Activated naive CD8-positive, alpha-beta T cell treated with anti-CD3 and anti-CD28 coated beads, Interleukin-2, amount 50 U/mL, for 24 hours (primary cell): ENCODE data around the gene SOCS1.

Experiments used
- ATAC-seq: fragments of 150-1000 bp; cut with Tn5 transposase; one replicate; pipeline ENCODE4 v1.10.0; 2021
- DNase-seq: peaks from one replicate; pipeline ENCODE4 v3.0.0; 2021
- H3K27ac Mint-ChIP-seq: one replicate; pipeline ENCODE4 v1.8.0; 2021; ENCODE audit warnings: mild to moderate bottlenecking, mixed read lengths
- H3K27me3 Mint-ChIP-seq: one replicate; pipeline ENCODE4 v1.8.0; 2021; ENCODE audit warnings: mixed read lengths
- H3K36me3 Mint-ChIP-seq: one replicate; pipeline ENCODE4 v1.8.0; 2021; ENCODE audit warnings: low read depth, mixed read lengths
- H3K4me1 Mint-ChIP-seq: one replicate; pipeline ENCODE4 v1.8.0; 2021; ENCODE audit warnings: mixed read lengths
- H3K4me3 Mint-ChIP-seq: one replicate; pipeline ENCODE4 v1.8.0; 2021; ENCODE audit warnings: mild to moderate bottlenecking, moderate library complexity, mixed read lengths
- H3K9me3 Mint-ChIP-seq: one replicate; pipeline ENCODE4 v1.8.0; 2021; ENCODE audit warnings: mixed read lengths

The SOCS1 gene

DNA sequence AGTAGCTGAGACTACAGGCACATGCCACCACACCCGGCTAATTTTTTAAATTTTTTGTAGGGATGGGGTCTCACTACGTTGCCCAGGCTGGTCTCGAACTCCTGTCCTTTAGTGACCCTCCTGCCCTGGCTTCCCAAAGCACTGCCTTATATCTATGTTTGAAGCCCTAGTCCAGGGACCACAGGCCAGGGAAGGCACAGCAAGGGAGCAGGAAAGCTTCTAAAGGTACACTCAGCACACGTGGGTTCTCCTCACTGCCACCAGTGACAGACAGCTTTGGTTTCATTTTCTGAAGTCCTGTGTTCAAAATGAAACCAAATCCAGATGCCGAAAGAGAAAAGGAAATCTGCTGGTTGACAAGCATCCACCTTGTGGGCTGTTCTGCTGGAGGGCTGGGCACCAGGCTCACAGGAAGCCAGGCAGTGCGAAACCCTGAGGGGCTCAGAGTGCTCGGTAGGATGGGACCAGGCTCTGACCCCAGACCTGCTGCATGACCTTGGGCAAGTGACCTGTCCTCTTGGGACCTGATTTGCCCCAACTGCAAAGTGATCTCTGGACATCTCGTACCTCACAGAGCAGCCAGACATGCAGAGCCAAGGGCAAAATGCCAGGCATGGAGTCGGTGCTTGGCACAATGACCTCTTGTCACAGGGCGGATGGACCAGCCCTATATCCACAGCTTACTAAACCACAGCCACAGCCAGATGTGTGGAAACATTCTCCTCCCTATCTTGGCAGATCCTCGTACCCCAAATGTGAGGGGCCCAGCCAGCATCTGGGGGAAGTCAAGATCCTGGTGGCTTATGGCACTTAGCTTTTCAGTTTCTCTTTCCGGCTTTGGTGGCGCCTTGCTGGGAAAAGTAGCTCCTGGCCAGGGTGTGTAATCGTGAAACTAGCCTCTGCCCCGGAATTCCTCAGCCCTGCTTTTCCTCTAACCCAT, 2.8 kb upstream of the SOCS1 start:
- Mint-ChIP-seq H3K27ac (peak overlapping the region; percentile 79), H3K4me3 (peak overlapping the region; percentile 52), H3K9me3 (no peaks in the 10 kb centered on the region), H3K4me1 (peaks cover 46% of the 10 kb centered on the region), H3K27me3 (peaks cover 4% of the 10 kb centered on the region), H3K36me3 (peaks cover 9% of the 10 kb centered on the region)
- ATAC-seq (peak; percentile 5), DNase-seq (no peak)

DNA sequence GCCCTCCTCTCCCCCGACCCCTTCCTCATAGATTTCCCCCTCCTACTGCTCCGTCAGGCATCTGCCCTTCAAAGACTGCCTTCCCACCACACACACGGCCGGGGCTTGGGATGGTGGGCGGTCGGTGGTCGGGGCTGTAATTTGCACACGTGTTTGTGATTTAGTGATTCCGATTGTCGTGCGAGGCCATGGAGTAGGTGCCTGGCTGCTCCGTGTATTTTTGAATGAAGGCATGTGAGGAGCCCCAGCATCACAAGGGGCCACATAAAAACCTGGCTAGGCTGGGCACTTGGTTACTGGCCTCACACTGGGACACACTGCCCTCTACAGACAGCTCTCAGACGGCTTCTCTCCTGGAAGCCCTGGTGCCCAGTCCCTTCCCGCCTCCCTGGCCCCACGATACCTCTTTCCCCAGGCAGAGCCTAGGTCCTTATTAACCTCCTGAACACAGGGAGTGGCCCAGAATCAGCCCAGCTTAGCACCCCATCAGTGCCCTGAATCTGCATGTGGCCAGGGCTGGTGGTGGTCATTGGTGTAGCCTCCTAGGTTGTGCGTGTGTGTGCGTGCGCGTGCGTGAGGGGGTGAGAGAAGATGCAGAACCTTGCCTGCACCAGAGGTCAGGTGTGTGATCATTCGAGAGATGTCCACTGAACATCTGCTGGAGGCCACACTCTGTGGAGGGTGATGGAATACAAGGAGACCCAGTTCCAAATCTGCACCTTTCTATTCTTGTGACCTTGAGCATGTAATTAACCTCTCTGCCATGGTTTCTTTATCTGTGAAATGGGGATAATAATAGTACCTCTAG, 1.3 kb upstream of the SOCS1 start:
- peak overlapping the region; percentile 96 for H3K4me3 Mint-ChIP-seq
- peaks cover 3% of the 10 kb centered on the region for H3K27me3 Mint-ChIP-seq
- peaks cover 24% of the 10 kb centered on the region for H3K36me3 Mint-ChIP-seq
- H3K4me1 Mint-ChIP-seq = peaks cover 45% of the 10 kb centered on the region
- peak overlapping the region; percentile 90 for H3K27ac Mint-ChIP-seq
- H3K9me3 Mint-ChIP-seq = no peaks in the 10 kb centered on the region
- peak; percentile 12 for ATAC-seq
- peak; percentile 72 for DNase-seq

DNA sequence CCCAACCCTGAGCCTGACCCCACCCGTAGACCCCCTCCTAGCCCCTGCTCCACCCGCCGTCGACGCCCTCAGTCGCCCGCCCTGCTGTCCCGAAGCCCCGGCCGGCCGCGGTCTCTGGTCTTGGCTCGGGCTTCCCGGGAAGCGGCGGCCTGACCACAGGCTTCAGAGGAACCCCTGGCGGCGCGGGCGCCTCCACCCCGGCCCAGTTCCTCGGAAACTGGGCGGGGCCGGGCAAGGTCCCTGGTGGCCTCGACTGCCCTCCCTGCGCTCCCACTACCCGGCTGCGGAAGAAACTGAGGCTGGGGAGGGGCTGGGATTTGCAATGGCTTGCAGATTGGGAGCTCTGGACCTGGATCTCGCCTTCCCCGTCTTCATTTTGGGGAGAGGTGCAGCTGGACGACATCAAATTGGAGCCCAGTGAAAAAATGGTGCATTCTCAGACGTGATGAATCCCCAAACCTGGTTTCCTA, 692 bp upstream of the SOCS1 start:
- Mint-ChIP-seq H3K9me3 (no peaks in the 10 kb centered on the region), H3K36me3 (peaks cover 31% of the 10 kb centered on the region), H3K4me3 (peak overlapping the region; percentile 96), H3K4me1 (peaks cover 50% of the 10 kb centered on the region), H3K27ac (peak overlapping the region; percentile 90), H3K27me3 (peaks cover 5% of the 10 kb centered on the region)
- ATAC-seq (no peak), DNase-seq (peak; percentile 61)

DNA sequence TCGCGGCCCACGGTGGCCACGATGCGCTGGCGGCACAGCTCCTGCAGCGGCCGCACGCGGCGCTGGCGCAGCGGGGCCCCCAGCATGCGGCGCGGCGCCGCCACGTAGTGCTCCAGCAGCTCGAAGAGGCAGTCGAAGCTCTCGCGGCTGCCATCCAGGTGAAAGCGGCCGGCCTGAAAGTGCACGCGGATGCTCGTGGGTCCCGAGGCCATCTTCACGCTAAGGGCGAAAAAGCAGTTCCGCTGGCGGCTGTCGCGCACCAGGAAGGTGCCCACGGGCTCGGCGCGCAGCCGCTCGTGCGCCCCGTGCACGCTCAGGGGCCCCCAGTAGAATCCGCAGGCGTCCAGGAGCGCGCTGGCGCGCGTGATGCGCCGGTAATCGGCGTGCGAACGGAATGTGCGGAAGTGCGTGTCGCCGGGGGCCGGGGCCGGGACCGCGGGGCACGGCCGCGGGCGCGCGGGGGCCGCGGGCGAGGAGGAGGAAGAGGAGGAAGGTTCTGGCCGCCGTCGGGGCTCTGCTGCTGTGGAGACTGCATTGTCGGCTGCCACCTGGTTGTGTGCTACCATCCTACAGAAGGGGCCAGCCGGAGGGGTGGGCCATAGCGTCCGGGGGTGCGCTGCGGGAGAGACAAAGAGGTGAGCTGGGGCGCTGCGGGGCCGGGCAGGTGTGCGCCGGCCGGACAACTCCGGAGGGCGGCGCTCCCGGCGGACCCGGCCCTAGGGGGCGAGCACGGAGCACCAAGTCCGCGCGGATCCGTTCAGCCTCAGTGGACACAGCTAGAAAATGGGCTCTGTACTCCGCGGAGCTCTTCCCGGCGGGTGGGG, 879 bp downstream of the SOCS1 start:
- DNase-seq = peak; percentile 55
- peaks cover 2% of the 10 kb centered on the region for H3K27me3 Mint-ChIP-seq

DNA sequence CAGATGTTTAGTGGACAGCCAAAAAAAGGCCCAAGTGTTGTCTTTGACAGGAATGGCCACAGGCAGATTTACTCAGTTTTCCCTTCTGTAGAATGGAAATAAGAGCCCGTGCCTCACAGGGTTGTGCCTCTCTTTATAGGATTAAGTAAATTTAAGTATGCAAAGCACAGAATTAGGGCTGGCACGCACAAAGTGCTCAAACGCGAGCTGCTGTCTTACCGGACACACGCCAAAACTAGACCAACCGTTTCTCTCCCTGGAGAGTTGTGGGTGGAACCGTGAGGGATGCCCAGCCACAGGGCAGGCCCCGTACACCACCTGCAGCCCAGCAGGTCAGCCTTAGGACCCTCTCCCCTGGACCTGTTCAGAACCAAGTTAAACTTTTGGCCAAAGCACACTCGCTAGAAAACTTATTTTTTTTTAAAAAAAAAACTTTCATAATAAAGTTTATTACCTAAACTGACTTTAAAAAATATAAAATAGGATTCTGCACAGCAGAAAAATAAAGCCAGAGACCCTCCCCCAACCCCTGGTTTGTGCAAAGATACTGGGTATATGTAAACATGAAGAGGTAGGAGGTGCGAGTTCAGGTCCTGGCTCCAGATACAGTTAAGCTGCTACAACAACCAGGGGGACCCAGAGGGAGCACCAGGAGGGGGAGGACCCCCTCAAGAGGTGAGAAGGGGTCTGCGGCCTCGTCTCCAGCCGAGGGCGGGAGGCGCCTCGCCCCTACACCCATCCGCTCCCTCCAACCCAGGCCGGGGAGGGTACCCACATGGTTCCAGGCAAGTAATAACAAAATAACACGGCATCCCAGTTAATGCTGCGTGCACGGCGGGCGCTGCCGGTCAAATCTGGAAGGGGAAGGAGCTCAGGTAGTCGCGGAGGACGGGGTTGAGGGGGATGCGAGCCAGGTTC, 1.8 kb downstream of the SOCS1 start:
- Mint-ChIP-seq H3K27ac (peak overlapping the region; percentile 97), H3K4me3 (peak overlapping the region; percentile 94)

More for the DNA sequence above, 879 bp downstream of the SOCS1 start:
- peak overlapping the region; percentile 94 for H3K4me3 Mint-ChIP-seq
- peak overlapping the region; percentile 97 for H3K27ac Mint-ChIP-seq
- no peaks in the 10 kb centered on the region for H3K9me3 Mint-ChIP-seq
- H3K4me1 Mint-ChIP-seq = peaks cover 61% of the 10 kb centered on the region
- H3K36me3 Mint-ChIP-seq = peaks cover 37% of the 10 kb centered on the region
- ATAC-seq = no peak

DNA sequence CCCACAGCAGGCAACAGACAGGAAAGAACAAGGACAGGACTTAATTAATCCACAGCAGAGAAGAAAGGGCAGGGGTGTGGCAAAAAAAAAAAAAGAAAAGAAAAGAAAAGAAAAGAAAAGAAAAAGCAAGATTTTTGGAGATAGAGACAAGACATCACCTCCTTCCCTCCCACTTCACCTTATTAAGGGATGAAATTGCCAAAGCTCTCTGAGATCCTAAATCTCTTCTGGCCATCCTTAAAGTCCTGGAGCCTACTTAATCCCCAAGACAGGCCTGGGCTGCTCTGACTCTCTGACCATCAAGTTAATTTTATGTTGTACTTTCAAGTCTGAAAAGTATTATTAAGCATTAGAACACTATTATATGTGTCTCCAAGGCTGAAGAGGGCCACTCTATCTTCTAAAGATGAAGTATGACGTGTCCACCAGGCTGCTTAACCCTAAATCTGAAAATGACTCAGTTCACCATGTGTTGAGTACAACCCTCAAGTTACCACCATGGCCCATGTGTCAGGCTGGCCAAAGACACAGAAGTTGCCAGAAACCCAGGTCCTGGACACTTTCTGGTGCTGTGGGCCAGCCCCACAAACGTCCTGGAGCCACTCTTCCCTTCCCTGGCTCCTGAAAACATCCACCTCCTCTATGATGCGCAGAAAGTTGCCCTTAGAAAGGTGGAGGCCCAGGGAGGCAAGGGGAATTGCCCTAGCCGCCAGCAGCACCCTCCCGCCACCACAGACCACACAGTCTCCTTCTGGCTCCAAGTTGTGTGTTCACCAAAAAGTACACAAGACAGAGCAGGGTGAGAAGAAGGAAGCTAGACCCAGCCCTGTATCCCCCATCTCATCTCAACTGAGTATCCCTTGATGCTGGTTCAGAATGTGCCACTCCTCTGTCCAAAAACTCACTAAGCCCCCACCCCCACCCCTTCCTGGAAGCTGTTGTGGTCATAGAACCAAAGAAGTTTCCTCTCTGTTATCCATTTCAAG, 2.7 kb downstream of the SOCS1 start:
- Mint-ChIP-seq H3K36me3 (peaks cover 42% of the 10 kb centered on the region), H3K27ac (peak overlapping the region; percentile 97), H3K4me3 (peak overlapping the region; percentile 94), H3K4me1 (peaks cover 48% of the 10 kb centered on the region), H3K9me3 (no peaks in the 10 kb centered on the region), H3K27me3 (peaks cover 2% of the 10 kb centered on the region)
- DNase-seq (peak; percentile 68), ATAC-seq (peak; percentile 21)

More for the DNA sequence above, 1.8 kb downstream of the SOCS1 start:
- DNase-seq (no peak), ATAC-seq (no peak)
- Mint-ChIP-seq H3K9me3 (no peaks in the 10 kb centered on the region), H3K36me3 (peaks cover 37% of the 10 kb centered on the region), H3K27me3 (peaks cover 2% of the 10 kb centered on the region), H3K4me1 (peaks cover 58% of the 10 kb centered on the region)

DNA sequence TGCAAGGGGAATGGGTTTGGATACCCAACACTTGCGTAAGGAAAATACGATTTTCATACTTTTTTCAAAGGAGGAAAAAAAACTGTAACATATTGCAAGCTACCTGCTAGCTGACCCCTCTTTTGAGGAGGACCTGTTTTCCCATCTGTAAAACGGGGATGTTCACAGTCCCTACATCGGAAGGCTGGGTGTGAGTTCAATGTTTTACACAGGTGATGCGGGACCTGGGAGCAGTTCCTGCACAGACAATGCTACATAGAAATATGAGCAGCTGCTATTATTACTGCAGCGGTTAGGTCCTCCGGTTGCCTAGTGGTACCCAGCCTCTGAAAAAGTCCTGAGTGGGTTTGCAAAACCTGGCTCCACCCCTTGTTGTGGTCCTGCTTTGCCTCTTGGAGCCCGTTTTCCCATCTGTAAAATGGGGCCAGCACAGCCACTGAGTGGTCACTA, 3.5 kb downstream of the SOCS1 start:
- H3K4me1 Mint-ChIP-seq = peaks cover 48% of the 10 kb centered on the region
- no peaks in the 10 kb centered on the region for H3K9me3 Mint-ChIP-seq
- peak overlapping the region; percentile 94 for H3K4me3 Mint-ChIP-seq
- H3K36me3 Mint-ChIP-seq = peaks cover 42% of the 10 kb centered on the region
- DNase-seq (no peak), ATAC-seq (no peak)
- peak overlapping the region; percentile 97 for H3K27ac Mint-ChIP-seq
- H3K27me3 Mint-ChIP-seq = peaks cover 2% of the 10 kb centered on the region

DNA sequence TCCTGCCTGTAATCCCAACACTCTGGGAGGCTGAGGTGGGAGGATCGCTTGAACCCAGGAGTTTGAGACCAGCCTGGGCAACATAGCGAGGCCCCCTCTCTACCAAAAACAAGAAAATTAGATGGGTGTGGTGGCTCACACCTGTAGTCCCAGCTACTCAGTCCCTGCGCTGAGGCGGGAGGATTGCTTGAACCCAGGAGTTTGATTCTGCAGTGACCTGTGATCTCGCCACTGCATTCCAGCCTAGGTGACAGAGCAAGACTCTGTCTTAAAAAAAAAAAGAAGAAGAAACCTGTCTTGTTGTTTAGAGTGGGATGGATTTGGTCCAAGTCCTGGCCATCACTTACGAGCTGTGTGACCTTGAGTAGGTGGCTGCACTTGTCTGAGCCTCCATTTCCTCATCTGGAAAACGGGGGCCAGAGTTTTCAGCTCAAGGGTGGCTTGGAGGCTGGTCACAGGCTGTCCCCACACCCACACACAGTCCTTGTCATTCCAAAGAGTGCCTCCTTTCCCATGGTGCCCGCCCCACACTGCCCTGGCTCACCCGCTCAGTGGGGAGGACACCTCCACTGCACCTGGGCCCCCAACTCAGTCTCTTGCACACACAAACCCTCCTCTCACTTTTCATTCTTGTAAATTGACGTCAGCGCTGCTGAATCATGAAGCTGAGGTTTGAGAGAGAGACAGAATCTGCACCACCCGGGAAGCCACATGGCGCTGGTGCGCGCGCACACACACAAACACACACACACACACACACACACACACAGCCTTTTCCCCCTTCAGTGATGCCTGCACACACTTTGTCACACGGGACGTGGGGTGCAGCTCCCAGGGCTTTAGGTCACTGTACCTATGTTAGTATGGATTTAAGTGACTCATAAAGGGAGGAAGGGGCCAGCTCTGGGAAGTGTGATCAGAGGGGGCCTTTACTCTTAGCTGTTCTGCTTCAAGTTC, 4.2 kb downstream of the SOCS1 start:
- Mint-ChIP-seq H3K4me3 (peak overlapping the region; percentile 94), H3K4me1 (peaks cover 46% of the 10 kb centered on the region), H3K27me3 (peaks cover 2% of the 10 kb centered on the region), H3K9me3 (no peaks in the 10 kb centered on the region), H3K36me3 (peaks cover 42% of the 10 kb centered on the region), H3K27ac (peak overlapping the region; percentile 97)
- ATAC-seq = peak; percentile 30
- peak; percentile 81 for DNase-seq

DNA sequence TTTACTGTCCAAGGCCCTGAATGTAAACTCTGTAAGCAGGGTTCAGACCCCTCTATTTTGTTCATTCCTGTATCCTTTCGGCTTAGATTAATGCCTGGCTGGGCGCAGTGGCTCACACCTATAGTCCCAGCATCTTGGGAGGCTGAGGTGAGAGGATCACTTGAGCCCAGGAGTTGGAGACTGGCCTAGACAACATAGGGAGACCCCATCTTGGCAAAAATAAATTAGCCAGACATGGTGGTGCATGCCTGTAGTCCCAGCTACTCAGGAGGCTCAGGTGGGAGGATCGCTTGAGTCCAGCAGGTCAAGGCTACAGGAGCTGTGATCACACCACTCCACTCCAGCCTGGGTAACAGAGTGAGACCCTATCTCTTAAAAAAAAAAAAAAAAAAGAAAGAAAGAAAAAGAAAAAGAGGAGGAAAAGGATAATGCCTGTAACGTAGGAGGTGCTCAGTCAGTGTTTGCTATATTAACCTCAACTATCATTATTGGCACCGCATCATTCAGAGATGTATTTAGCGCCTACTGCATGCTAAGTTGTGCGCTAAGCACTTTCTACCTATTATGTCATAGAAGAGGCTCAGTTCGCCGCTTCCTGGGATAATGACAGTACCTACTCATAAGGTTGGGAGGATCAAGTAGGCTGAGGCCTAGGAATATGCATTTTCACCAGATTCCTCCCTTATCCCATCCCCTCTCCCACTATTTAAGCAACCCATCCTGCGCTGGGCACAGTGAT, 5.0 kb downstream of the SOCS1 start:
- Mint-ChIP-seq H3K36me3 (peaks cover 42% of the 10 kb centered on the region), H3K27ac (peak overlapping the region; percentile 97), H3K4me1 (peaks cover 49% of the 10 kb centered on the region), H3K27me3 (peaks cover 2% of the 10 kb centered on the region), H3K9me3 (no peaks in the 10 kb centered on the region), H3K4me3 (peak overlapping the region; percentile 94)
- DNase-seq (no peak), ATAC-seq (no peak)

DNA sequence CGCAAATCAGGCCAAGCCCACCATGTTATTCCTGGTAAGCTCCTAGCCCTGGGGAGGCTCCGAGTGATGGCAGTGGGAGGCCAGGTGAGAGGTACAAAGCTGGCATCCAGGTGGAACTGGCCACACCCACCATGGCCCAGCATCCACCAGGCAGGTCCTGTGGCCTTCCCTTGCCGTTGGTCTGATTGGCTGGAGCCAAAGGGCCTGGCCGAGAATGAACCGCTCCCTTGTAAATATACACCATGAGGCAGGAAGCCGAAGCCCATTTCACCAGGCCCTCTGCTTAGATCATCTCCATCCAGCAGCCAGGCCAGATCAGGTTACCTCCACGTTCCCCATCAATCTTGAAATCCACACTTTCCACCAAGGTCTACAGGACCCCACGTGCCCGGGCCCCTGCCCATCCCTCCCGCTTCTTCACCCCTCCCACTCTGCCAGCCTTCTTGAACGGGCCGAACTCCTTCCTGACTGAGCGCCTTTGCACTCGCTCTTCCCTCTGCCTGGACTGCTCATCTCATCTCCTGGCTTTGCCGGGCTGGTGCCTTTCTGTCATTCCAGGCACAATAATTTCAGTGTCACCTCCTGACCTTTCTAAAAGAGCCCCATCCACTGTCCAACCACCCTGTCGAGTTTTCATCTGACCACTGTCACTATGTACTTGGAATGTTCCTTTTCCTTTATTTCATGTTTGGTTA, 5.8 kb downstream of the SOCS1 start:
- Mint-ChIP-seq H3K36me3 (peaks cover 40% of the 10 kb centered on the region), H3K4me1 (peaks cover 57% of the 10 kb centered on the region), H3K27ac (no peak overlapping the region), H3K27me3 (peaks cover 2% of the 10 kb centered on the region), H3K9me3 (no peaks in the 10 kb centered on the region), H3K4me3 (no peak overlapping the region)
- no peak for ATAC-seq
- DNase-seq = no peak
